GM21515 (cell line): ENCODE results near the gene BYSL.
A peak's percentile ranks its signal among the peaks of the same experiment; 100 is the strongest.
"Not testable (repeated sequence)": the region's sequence is repeated elsewhere in the genome, so short reads cannot be mapped to it uniquely, and the experiment has no call there.

Source experiments
- ATAC-seq: cut with Tn5 transposase; IDR thresholded peaks from one replicate; pipeline ENCODE4 v1.9.1; 2021; ENCODE audit not compliant: unreplicated experiment

The BYSL gene

DNA sequence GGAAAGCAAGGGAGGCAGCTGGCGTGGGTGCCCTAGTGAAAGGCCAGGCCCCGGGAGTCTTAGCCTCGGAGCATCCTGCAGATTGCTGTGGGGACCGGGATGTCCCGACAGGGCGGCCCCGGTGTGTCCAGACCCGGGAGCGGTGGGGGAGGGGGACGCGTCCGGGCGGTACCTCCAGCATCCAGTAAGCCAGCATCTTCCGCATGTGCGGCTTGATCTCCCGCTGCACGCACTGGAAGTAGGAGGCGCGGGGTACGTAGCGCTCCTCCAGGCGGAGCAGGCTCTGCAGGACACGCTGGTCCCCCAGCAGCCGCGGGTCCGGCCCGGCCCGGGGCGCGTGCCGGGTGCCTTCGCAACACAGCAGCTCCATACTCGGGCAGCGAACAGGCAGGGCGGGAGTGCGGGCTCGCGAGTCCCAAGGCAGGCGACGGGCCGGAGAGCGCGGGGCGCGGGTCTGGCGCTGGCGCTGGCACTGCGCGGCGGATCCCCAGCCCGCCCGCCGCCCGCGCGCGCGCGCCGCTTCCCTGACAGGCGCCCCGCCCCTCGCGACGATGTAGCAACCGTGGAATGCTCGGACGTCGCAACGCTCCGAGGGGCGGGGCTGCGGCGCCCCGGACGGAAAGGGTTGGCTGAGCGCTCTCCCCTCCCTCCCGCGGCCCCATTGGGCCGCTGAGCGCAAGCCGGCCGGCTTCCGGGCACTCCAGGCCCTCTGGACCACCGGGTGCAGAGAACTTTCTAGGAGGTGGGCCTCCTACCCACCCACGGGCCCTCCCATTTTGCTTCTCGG lies 20.2 kb downstream of the BYSL start, which contains the start of gene CCND3:
Gene CCND3 (minus strand): TSS at position 529 of the 787 bp plus-strand sequence. CDS start 159 bp downstream, at position 370.
- ATAC-seq = peak; percentile 81

DNA sequence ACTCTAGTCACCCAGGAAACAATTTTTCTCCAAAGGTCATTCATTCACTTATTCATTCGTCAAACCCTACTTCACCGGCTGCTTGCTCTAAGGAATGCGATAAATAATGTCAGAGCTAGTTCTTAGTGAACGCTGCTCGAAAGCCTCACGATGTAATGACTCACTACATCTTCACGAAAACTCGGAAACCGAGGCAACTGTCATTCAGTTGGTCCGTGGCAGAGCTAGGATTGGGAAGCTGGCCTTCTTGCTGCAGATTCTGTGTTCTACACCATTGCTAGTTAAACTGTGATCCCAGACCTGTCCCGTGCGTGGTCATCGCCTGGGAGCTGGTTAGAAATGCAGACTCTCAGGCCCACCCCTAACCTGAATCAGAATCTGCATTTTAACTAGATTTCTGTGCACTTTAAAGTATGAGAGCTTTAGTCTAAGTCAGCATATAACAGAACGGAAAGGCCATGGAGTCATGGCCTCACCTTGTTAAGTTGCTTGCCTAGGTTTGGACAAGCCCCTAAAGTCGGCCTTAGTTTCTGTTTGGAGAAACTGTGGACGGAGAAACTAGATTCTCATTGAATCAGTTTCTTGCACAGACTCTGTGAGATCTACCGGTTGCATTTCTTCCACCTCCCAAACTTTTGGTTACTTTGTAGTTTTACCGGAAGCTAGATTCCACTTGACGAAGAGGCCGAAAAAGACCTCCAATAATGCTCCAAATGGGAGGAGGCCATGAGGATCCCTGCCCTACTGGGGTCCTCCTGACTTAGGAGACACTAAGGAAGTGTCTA lies 21.0 kb downstream of the BYSL start:
- ATAC-seq = no peak

DNA sequence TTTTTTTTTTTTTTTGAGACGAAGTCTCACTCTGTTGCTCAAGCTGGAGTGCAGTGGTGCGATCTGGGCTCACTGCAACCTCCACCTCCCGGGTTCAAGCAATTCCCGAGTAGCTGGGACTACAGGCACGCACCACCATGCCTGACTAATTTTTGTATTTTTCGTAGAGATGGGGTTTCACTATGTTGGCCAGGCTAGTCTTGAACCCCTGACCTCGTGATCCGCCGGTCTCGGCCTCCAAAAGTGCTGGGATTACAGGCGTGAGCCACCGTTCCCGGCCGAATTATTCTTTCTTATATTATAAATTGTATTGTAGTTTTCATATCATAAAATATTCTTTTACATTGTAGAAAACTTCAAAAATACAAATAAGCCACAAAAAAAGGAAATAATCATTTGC lies 21.6 kb downstream of the BYSL start:
- ATAC-seq = not testable (repeated sequence)

DNA sequence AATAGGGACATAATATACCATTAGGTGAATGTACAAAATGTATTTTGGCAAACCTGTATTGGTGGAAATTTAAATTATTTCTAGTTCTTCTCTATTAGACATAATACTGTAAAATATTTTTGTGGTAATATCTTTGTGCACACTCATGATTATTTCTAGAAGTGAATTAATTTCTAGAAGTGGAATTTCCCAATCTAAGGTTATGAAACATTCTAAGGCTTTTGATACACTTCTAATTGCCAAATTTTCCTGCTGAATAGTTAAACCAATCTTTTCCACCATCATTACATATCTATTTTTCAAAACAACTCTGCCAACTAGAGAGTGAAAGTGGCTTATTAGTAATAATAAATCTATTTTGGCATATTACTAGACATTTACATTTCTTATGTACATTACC lies 22.2 kb downstream of the BYSL start:
- no peak for ATAC-seq

DNA sequence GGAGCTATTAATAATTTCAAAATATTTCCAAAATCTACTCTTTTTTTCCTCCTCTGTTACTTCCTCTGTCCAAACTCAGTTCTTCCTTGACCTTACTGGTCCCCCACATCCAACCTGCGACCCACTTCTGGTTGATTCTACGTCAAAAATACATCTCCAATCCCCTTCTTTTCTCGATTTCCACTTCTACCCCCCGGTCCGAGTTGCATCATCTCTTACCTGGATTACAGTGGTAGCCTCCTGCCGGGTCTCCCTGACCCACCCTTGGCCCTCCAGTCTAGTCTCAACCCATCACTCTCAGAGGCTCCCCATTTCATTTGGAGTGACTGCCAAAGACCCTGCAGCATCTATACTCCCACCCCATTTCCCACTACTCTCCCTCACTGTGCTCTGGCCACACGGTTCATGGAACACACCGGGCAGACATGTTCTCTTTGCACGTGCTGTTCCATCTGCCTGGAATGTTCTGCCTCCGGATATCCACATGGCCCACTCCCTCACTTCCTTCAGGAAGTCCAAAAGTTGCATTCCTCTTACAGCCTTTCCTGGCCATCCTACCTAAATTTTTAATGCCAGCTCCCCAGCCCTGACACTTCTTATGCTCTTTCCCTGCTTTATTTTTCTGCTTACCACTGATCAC lies 26.4 kb downstream of the BYSL start:
- ATAC-seq = no peak

DNA sequence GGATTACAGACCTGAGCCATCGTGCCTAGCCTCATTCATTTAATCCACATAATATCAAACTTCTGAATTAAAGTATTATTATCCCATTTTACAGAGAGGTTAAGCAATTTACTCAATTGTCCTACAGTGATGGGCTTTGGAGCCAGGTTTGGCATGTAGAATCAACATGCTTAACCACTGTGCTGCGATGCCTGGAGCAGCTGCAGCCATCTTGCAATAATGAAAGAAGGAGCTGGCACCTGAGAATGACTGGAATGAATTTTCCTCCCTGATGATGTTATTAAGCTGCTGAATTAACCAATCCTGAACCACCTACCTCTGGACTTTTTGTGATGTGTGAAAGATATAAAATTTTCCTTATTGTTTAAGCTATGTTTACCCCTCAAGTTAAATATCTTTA lies 33.4 kb downstream of the BYSL start:
- no peak for ATAC-seq

DNA sequence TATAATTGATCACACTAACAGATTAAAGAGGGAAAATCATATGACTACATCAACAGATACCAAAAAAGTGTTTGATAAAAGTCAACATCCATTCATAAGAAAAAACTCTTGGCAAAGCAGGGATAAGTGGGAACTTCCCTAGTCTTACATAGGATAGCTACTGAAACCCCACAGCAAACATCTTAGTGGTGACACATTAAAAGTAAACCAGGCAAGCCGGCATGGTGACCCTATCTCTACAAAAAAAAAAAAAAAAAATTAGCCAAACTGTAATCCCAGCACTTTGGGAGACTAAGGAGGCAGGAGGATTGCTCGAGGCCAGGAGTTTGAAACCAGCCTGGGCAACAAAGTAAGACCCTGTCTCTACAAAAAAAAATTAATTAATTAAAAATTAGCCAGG lies 34.1 kb downstream of the BYSL start:
- no peak for ATAC-seq

DNA sequence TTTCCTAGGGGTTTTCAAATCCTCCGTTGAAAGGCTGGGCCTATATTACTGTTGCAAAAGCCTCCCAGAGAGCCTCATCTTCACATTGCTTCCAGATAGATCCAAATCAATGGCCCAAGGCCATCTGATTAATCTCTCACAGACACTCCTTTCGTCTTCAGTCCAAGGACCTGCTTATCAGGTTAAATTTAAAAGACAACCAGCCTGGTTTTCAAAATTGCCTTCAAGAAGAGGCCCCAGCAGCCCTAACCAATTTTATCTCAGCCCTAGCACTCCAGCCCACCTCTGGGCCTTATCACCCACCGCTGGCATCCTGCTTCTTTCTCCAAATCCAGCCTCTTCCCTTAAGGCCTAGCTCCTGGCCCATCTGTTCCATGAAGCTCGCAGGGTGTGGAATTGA lies 35.8 kb downstream of the BYSL start:
- ATAC-seq = no peak

DNA sequence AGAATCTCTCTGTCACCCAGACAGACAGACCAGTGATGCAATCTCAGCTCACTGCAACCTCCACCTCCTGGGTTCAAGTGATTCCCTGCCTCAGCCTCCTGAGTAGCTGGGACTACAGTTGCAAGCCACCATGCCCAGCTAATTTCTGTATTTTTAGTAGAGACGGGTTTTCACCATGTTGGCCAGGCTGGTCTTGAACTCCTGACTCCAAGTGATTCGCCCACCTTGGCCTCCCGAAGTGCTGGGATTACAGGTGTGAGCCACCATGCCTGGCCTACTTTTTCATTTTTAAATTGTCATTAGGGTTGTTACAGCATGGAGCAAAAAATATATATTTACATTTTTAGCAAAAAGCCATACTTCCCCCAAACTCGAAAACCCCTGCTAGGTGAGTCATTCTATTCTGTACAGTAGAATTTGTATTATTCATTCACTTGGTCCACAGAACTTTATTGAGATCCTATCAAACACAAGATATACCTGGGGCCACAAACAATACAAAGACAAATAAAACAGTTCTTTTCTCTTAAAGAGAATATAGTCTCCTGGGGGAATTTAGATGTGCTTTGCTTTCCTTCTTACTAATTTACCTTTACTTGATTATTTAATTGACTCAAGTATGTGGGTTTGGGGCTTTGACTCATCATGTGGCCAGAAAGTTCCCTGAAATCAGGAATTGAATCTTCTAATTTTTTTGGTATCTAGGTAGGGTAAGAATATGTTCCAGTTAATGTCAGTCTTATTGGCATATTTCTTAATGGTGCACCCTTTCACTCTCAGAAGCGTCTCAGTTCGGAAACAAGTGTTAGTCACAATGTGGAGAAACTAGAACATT lies 36.9 kb downstream of the BYSL start:
- ATAC-seq = no peak

DNA sequence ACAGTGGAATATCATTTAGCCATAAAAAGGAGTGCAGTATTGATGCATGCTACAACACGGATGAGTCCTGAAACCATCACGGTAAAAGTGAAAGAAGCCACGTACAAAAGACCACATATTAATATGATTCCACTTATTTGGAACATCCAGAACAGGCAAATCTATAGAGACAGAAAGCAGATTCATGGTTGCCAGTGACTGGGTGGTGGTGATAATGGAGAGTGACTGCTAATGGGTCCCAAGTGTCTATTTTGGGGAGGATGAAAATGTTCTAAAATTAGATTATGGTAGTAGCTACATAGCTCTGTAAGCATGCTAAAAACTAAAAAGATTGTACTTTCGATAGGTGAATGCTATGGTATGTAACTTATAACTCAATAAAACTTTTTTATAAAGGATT lies 38.7 kb downstream of the BYSL start:
- no peak for ATAC-seq

DNA sequence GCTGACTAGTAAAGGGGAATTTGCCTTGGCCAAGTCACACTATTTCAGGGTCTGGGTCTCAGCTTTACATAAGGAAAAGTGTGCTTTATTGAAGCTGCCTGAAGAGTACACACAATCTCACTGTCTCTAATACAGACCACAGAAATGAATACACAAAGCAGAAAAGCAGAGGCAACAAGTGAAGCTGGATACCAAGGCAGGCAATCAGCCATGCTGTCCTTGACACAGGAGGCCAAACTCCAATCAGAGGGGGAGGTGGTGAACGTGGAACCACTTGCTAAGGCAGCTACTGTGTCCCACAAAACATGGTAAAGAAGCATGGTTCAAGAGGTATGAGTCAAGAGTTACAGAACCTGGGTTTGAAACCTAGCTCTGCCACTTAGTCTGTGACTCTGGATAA lies 42.1 kb downstream of the BYSL start:
- ATAC-seq = no peak

DNA sequence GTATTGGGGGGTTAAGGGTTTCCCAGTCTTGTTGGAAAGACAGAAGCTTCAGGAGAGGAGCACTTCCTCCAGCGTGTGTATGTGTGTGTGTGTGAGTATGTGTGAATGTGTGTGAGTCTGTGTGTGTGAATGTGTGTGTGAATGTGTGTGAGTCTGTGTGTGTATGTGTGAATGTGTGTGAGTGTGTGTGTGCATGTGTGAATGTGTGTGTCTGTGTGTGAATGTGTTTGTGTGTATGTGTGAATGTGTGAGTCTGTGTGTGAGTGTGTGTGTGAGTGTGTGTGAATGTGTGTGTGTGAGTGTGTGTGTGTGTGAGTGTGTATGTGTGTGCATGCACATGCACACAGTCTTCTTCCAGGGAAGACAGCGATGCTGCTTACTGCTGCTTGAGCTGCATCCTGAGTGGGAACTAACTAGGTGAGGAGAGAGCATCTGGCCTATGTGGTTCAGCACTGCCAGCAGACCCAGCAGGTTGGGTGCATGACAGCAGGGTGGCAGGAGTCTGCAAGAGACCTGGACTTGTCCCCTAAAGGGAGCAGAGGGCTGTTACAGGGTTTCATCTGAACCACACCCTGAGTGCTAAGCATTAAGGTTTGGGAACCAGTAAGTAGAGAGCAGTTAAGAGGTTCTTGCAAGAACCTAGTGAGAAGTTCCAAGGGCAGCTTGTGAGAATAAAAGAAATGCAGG lies 43.0 kb downstream of the BYSL start:
- no peak for ATAC-seq

DNA sequence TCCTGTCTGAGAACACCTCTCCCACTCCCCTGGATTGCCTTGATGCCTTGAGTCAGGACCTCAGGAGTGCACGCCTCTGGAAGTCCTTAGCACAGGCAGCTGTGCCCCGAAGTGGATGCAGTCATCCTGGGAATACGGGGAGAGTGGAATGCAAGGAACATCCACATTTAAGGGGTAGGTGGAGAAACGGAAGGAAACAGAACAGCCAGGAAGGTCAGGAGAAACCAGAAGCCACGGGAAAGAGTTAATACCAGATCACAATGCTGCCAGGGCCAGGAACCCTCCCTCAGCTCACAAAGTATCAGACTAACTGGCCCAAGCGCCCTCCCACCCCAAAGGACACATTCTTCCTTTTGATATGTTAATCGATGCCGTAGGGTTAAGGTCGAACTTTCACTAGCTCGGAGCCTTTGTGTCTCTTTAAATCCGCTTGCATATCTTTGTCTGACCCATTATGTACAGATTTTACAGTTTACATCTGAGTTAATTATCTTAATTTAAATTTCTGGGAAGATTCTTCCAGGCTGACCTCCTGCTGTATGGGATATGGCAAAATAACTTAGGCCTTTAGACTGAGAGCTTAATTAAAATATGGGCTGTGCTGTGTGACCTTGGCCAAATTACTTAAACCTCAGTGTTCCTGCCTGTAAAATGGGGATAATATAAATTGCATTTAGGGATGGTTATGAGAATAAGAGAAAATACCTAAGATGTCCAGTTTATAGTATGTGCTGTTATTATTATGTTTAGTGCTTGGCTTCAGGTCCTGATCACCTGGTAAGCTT lies 44.3 kb downstream of the BYSL start:
- no peak for ATAC-seq

DNA sequence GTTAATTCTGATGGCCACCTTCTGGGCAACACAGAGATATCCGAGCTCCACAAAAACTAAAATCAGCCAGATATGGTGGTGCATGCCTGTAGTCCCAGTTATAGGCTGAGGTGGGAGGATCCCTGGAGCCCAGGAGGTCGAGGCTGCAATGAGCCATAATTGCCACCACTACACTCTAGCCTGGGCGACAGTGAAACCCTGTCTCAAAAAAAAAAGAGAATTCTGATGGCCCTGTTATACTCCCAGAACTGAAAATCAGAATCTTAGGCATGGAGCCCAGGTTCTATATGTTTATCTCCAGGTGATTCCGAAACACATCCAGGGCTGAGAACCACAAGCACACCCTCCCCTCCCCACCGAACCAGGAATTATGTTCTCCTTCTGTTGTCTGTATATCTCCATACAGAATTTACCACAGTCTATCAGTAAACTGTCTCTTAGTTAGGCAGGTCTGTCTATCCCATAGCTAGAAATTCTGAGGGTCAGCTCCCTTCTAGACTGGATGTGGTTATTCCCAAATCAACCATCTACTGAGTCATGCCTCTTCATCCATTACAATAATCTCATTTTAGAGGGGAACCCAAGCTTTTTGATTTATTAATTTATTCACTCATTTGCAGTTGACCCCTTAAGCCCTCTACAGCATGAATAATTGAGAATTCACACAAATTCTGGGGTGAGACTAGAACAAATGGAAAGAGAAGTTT lies 45.1 kb downstream of the BYSL start:
- no peak for ATAC-seq

DNA sequence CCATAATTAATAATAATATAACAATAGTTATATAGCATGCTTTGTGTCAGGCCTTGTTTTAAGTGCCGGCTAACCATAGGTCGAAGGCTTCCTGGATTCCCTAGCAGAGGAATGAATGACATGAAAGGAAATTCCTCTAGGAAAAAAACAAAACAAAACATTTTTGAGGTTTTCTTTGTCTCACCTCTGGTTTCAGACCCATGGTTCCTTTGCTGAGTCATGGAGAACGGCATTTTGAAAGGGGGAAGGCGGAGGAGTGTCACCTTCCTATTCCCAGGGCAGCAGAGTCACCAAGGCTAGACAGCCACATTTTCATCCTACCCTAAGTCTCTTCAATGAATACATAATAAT lies 45.6 kb downstream of the BYSL start:
- no peak for ATAC-seq

DNA sequence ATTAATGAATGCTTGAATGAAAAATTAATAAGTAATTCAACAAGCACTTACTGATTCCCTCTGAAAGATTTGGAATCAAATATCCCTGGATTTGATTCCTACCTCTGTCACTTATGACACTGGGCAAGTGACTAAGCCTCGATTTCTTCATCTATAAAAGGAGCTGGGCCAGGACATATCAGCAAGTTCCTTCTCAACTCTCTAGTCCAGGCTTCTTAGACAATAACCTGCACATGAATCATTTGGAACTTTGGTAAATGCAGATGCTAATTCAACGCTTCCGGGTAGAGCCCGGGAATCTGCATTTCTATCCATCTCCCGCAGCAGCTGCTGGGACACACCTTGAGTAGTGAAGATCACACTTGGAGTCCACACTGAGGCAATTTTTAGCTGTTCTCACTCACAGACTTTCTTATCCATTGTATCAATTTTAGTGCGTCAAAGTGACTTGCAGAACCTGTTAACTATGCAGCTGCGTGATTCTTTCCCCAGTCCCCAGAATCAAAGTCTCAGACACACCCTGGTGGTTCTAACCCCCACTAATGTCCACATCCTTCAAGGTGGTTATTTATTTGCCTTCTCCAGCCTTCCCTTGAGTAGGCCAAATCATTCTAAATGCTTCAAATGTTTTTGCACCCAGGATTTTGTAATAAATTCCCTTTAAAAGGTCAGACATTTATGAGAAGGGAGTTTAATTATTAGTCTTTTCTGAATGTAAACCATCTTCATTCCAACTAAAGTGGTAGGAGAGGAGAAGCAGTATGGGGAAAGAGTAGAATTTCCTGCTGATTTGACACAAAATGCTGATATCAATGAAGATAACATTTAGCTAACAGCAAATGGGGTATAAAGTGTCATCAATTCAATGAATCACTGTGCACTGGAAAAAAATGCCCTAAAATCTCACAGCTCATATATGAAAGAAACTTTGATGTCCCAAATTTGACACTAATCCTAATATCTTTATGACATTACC lies 46.3 kb downstream of the BYSL start:
- ATAC-seq = no peak

DNA sequence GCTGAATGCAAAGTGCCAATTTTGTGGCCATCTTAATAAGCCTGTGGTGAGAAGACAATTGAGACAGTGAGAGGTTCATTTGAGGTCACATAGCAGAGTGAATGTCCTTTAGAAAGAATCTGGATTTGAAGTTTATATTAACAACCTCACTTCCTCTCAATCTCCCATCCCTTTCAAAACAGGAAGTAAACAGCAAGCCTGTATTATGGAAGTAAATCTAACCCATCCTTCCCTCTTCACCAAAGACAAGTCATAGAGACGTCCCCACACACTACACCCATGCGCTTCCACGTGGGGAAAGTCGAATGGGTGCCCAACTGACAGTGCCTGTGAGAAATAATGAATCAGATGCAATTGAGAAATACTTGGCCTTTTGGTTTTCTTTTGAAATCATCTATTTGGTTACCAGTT lies 49.1 kb downstream of the BYSL start:
- no peak for ATAC-seq

DNA sequence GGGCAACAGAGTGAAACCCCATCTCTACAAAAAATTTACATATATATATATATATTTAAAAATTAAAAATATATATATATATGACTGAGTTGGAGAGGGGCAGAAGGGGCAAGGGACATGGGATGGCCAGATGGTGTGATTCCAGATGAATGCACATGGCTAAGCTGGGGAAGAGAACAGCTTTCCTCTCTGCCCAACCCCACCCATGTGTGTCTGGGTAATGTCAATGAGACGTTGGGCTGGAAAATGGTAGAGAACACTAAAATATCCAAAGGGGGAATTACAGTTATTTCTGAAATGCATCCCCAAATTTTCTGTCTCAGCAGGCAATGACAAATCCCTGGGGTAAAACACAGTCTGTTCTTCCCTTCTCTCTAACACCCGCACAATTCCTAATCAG lies 51.5 kb downstream of the BYSL start:
- no peak for ATAC-seq
